Urinary bladder (tissue), 4 donors: ENCODE data around the gene KBTBD8. TPM values are rescaled to one million over a fixed set of nuclear protein-coding genes. Genes with fewer than 3 reads are reported as not detected.

Experiments
- DNase-seq: peaks from one replicate; pipeline ENCODE4 v3.0.0-alpha.2; 2015; ENCODE audit errors: extremely low spot score
- H3K27ac ChIP-seq: one replicate; pipeline ENCODE4 v1.5.1; 2013; ENCODE audit warnings: low read depth, mild to moderate bottlenecking, moderate library complexity
- H3K36me3 ChIP-seq: one replicate; pipeline ENCODE4 v1.6.1; 2013; ENCODE audit warnings: mild to moderate bottlenecking, moderate library complexity; ENCODE audit not compliant: insufficient read depth
- H3K4me1 ChIP-seq: one replicate; pipeline ENCODE4 v1.6.1; 2013; ENCODE audit warnings: mild to moderate bottlenecking, moderate library complexity; ENCODE audit not compliant: insufficient read depth
- H3K4me3 ChIP-seq: one replicate; pipeline ENCODE4 v1.5.1; 2013; ENCODE audit warnings: low read depth, low read length
- WGBS: extraction: QIAGEN DNeasy Blood & Tissue Kit; methylation state at CpG from one replicate; pipeline ENCODE4 v1.1.7; 2013; 5-methylcytosine and 5-hydroxymethylcytosine counted together
- polyA plus RNA-seq: library from polyadenylated mRNA; stranded (reverse); fragments of 200-250 nt; gene quantifications from one replicate; pipeline ENCODE4 v1.2.3, GENCODE V29; 2013
- total RNA-seq: library from RNA; depleted of rRNA; stranded (reverse); fragments of >200 nt; gene quantifications from one replicate; pipeline ENCODE4 v1.2.3, GENCODE V29; 2014
- donor health status: healthy with polysubstance abuse.
- donor health status: healthy.

KBTBD8 gene
- total and polyA plus RNA-seq, 2 donors: 1.2 to 3.8 TPM

DNA sequence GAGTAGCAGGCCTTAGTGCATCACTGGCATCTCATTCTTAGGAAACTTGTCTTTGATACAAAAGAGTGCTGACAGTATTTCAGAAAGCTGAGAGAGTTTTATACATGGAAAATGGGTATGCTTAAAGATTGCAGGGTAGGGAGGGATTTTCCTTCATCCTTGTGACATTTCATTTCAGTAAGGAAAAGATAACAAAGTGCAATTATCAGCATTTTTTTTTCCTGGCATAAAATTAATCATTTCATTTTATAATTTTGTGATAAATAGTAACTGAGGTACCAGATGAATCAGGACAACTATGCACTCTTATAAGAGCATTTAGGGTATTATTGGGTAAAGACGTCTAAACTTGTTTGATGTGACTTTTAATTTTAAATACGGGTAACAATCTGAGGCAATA lies 10.3 kb downstream of the KBTBD8 start:
- Histone ChIP-seq H3K4me1 (no peaks in the 10 kb centered on the region), H3K4me3 (no peak overlapping the region), H3K36me3 (peaks cover 3% of the 10 kb centered on the region), H3K27ac (no peak overlapping the region)
- no peak for DNase-seq
- WGBS: 82% methylated on average over 2 of the region's 2 CpGs

DNA sequence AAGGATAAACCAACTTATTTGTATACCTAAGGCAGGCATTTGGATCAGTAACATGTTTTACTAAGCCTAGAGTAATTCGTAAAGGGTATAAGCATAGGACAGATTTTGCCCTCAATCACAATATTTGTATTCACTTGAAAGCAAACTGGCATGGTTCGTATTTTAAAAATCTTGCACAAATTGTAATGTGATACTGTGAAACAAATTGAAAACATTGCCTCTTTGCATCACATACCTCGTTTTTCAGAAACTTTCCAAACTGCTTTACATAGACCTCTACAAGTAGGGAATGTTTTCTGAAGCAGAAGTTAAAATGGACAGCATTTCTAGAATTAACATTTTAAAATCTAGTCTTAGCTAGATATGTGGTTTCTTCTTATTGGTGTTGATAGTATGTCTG lies 11.6 kb downstream of the KBTBD8 start:
- 66% methylated on average over 3 of the region's 3 CpGs for WGBS
- DNase-seq: no peak
- H3K36me3 ChIP-seq: peaks cover 3% of the 10 kb centered on the region
- H3K4me1 ChIP-seq: no peaks in the 10 kb centered on the region
- no peak overlapping the region for H3K4me3 ChIP-seq
- no peak overlapping the region for H3K27ac ChIP-seq

DNA sequence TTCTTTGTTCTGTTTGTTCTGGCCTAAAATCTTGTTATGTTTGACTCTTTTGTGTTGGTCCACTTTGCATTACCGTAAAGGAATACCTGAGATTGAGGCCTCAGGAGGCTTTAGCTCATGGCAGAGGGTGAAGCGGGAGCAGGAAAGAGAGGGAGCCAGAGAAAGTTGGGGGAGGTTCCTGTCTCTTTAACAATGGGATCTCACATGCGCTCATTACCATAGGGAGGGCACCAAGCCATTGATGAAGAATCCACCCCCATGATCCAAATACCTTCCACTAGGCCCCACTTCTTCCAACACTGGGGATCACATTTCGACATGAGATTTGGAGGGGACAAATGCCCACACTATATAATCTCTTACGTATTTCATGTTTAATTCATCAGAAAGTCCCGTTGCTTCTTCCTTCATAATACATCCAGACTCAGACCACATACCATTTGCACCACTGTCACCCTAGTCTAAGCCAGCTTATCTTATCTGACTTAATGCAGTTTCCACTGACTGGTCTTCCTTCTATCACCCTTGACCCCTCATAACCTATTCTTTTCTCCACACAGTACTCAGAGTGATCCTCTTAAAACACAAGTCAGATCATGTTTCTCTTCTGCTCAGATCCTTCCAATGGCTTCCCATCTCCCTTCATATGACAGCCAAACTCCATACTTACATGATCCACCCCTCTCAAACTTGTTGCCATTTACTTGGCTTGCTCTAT lies 13.5 kb downstream of the KBTBD8 start:
- Histone ChIP-seq H3K36me3 (peaks cover 3% of the 10 kb centered on the region), H3K4me3 (no peak overlapping the region), H3K4me1 (no peaks in the 10 kb centered on the region), H3K27ac (no peak overlapping the region)
- 84% methylated on average over 6 of the region's 6 CpGs for WGBS
- DNase-seq: no peak

DNA sequence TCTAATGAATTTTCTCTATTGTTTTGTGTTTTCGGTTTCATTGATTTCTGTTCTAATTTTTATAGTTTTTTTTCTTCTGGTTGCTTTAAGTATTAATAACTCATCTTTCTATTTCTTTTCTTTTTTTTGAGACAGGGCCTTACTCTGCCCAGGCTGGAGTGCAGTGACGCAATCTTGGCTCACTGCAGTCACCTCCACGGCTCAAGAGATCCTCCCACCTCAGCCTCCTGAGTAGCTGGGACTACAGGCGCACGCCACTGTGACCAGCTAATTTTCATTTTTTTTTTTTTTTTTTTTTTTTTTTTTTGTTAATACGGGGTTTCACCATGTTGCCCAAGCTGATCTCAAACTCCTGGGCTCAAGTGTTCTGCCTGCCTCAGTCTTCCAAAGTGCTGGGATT lies 14.5 kb downstream of the KBTBD8 start:
- peaks cover 3% of the 10 kb centered on the region for H3K36me3 ChIP-seq
- DNase-seq: no peak
- no peak overlapping the region for H3K4me3 ChIP-seq
- H3K4me1 ChIP-seq: no peaks in the 10 kb centered on the region
- no peak overlapping the region for H3K27ac ChIP-seq
- 94% methylated on average over 6 of the region's 6 CpGs for WGBS

DNA sequence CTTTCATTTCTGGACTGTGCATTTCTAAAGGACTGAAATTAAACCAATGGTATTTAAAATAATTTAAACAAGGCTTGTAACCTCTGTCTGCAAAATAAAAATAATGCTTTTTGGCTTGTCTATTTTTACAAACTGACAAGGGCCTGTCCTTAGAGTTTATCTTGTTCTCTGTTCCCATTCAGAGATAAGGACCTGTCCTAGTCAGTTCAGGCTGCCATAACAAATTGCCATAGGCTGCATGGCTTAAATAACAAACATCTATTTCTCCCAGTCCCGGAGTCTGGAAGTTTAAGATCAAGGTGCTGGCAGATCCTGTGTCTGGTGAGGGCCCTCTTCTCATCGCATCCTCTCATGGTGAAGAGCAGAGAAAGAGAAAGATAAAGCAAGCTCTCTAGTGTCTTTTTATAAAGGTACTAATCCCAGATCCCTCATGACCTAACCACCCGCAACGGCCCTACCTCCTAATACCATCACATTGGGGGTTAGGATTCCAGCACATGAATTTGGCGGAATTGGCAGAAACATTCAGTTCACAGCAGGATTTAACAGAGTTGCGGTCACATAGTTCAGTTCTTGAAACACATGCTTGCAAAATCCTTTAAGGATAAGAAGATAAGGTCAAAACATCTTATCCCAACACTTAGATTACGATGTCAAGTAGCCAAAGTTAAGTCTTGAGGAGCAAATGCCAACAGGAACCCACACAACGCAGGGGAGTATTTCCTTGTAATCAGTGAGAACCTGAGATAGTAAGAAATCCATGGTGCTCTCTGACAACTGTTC lies 17.8 kb downstream of the KBTBD8 start:
- no peak overlapping the region for H3K4me3 ChIP-seq
- H3K27ac ChIP-seq: no peak overlapping the region
- WGBS: 58% methylated on average over 8 of the region's 8 CpGs
- no peaks in the 10 kb centered on the region for H3K4me1 ChIP-seq
- no peak for DNase-seq
- H3K36me3 ChIP-seq: no peaks in the 10 kb centered on the region

DNA sequence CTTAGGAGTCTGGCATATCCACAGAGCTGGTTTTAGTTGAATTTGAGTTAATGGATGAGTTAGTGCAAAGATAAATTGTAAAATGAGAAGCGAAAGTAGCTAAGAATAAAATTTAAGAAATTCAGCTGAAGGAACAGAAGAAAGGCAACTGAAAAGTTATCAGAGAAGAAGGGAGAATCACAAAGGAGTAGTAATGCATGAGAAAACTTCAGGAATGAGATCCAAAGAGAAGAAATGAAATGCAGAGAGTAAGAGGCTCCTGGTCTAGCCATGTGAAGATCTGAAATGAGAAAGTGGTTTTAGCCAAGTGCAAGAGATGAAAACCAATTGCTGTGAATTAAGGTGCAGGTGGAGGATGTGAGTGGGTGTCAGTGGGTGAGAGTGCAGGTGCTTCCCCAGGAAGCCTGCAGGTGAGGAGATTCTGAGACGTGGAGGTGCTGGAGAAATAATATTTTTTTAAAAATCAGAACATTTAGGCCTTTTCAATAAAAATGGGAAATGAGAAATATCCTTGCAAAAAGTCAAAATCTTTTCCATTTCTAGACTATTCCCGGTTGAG lies 18.5 kb downstream of the KBTBD8 start:
- Histone ChIP-seq H3K4me3 (no peak overlapping the region), H3K27ac (no peak overlapping the region), H3K4me1 (no peaks in the 10 kb centered on the region), H3K36me3 (no peaks in the 10 kb centered on the region)
- 77% methylated on average over 3 of the region's 3 CpGs for WGBS
- no peak for DNase-seq

DNA sequence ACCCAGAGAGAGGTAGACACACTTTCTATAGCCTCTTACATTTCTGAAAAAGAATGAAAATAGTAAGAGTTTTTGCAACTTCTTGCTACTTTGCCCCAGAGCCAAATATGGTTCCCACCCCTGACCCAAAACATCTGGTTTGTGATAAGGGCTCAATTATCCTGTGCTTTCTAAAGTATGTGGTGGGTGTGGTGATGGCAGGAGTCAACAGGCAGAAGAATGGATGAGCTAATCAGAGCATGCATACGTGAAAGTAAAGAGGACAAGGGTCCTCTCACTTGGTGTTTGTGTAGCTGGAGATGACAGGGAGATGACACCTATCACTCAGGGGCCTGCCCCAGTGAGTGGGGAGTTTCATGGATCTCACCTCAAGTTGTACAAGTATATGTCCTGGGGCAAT lies 19.1 kb downstream of the KBTBD8 start:
- 45% methylated on average over 1 of the region's 1 CpG for WGBS
- no peak overlapping the region for H3K27ac ChIP-seq
- no peaks in the 10 kb centered on the region for H3K36me3 ChIP-seq
- no peaks in the 10 kb centered on the region for H3K4me1 ChIP-seq
- no peak overlapping the region for H3K4me3 ChIP-seq
- DNase-seq: no peak

DNA sequence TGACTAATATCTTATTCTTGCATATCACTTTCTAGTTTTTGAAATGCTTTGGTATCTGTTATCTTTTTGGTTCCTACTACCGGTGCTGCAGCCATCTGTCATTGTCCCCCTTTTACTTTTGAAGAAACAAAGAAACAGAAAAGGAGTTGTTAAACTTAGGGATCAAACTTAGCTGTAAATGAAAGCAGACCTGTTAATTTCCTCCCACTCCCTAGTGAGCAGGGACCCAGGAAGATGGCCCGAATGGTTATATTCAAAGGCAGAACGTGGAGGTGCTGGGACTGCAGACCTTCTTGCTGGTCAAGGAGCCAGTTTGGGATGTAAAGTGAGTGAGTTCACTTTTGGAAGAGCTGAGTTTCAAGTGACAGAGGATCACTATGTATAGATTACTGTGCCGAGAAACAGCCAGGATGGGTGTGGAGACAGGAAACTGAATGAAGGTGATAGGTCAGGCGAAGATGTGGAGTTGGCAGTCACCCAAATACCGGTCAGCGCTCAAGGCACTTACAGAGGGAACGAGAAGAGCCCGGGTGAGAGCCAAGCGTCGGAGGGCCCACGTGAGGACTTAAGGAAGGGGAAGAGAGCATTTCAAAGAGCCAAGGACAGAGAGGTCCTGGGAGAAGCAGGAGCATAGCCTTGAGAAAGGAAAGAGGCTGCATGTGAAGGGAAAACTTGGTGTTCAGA lies 20.1 kb downstream of the KBTBD8 start:
- DNase-seq: no peak
- WGBS: 24% methylated on average over 12 of the region's 12 CpGs
- Histone ChIP-seq H3K4me3 (no peak overlapping the region), H3K4me1 (no peaks in the 10 kb centered on the region), H3K27ac (no peak overlapping the region), H3K36me3 (no peaks in the 10 kb centered on the region)

DNA sequence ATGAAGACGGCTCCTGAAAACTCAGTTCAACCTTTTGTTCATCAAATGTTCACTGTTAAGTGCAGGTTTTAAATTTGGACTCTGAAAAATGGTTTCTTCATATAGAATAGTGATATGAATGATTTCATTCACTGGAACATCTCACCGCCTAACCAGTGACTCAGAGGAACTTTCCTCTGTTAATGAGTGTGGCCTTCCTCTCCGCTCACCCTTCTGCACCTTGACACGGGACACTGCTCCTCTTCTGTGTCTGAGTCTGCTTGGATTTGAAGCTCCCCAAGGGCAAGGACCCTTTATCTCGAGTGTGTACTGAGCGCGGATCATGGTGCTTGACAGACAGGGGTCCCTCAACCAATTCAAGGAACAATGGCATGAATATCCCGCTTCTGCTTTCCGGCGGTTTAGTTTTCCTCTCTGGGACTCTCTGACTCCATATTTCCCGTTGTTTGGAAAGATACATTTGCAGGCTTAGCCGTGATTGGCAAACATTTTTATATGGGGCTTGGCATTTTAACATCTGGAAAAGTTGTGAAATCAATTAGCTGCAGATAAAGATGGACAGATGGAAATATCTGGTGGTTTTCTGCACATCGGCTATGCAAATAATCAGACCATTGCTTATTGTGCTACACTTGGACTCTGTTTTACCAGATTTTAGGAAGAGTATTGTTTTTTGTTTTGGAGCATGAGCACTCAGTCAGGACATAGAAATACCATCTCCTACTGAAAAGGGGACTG lies 20.9 kb downstream of the KBTBD8 start:
- Histone ChIP-seq H3K4me1 (no peaks in the 10 kb centered on the region), H3K36me3 (no peaks in the 10 kb centered on the region), H3K4me3 (no peak overlapping the region), H3K27ac (no peak overlapping the region)
- no peak for DNase-seq
- WGBS: 92% methylated on average over 13 of the region's 13 CpGs

DNA sequence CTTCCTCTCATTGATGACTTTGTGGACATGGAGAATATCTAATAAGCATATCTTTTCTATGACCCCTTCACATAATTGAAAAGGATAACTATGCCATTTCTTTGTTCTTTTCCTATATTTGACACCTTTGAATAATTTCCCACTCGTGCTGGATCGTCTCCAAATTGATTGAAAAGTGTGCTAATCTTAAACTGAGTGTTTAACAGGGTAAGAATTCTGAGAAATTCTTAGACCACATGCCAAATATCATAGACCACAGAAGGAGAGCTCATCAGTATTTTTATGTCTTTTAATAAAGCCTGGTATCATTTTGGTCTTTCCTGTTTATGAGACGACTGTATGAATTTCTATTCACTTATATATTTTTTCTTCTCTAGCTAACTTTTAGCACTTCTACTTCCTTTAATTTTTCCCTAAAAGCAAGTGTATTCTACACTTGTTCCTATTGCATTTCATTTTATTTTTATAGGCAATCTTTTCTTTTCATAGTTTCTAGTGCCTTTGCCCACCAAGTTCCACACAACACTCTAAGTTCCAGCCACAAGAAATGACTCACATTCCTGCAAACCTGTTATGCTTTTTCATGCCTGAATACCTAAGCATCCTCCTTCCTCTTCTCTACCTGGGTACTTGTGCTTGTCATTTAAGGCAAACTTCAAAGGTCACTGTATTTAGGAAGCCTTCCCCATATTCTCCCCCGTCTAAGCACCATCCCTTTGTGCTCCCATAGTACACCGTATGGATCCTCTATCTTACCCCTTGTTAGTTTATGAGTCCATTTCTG lies 30.1 kb downstream of the KBTBD8 start:
- H3K4me3 ChIP-seq: no peak overlapping the region
- H3K4me1 ChIP-seq: no peaks in the 10 kb centered on the region
- no peaks in the 10 kb centered on the region for H3K36me3 ChIP-seq
- DNase-seq: no peak
- 82% methylated on average over 5 of the region's 5 CpGs for WGBS
- no peak overlapping the region for H3K27ac ChIP-seq

DNA sequence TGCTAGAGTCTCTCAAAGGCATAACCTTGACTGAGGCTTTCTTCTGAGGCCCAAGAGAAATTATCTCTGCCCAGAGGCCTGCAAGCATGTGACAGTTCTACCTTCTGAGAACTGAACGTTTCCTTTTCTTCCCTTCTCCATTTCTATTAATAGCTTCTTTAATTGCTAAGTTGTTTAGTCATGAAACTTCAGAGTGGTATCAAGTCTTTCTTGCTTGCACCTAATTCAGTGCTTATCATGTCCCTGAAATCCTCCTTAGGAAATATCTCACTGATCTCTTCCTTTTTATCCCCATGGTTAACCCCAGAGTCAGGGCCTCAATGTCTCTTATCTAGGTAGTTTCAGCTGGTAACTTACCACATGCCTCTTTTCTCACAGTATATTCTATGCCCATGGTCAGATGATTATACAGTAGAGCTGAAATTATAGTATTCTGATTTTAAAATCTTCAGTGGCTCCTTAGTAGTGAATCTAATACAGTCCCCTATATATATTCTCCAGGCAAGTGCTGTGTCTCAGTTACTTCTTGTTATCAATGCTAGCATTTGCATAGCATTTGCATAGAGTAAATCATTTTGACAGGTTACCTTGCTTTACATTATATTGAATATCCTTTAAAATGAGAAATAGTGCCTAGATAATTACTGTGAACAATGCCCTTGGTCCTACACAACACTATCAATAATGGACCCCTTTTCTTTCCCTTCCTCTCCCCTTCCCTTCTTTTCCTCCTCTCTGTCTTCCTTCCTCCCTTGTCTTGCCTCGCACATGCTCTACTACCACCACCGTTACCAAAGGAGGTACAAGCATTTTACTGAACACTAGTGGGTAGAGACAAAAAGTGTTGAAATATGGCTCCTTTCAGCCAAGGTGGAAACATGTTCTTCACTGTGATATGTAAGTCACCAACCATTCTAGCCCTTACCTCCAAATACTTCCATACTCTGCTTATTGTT lies 33.0 kb downstream of the KBTBD8 start:
- Histone ChIP-seq H3K4me1 (no peaks in the 10 kb centered on the region), H3K27ac (no peak overlapping the region), H3K4me3 (no peak overlapping the region), H3K36me3 (no peaks in the 10 kb centered on the region)
- DNase-seq: no peak
- 38% methylated on average over 3 of the region's 3 CpGs for WGBS

DNA sequence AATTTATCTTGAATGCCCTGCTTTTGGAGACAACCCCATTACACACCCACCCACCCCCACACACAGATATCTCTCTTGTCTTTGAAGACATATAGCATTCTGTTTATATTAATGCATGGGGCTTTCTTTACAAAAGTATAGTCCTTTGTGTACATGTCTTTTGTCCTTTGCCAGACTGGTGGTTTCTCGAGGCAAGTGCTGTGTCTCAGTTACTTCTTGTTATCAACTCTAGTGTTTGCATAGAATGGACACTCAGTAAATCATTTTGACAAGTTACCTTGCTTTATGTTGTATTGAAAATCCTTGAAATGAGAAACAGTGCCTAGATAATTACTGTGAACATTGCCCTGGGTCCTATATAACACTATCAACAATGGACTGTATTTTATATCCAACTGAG lies 33.9 kb downstream of the KBTBD8 start:
- no peaks in the 10 kb centered on the region for H3K36me3 ChIP-seq
- H3K27ac ChIP-seq: no peak overlapping the region
- DNase-seq: no peak
- H3K4me3 ChIP-seq: no peak overlapping the region
- no peaks in the 10 kb centered on the region for H3K4me1 ChIP-seq
- 35% methylated on average over 1 of the region's 1 CpG for WGBS
